ENCODE results near the gene RGL2. TPM values are rescaled to one million over a fixed set of nuclear protein-coding genes. Genes with fewer than 3 reads are reported as not detected.
A peak's percentile ranks its signal among the peaks of the same experiment; 100 is the strongest.

The RGL2 gene
- total and polyA plus RNA-seq, 2 of the 13 experiments (the other 11 are each of a cell fraction or from before 2014, with no cell fraction given): 22.9 to 47.4 TPM

GRCh38 chr6:33277663-33278391 lies 20.9 kb downstream of the RGL2 start (continued):
- no peak for TF ChIP-seq ZNF839 (CRISPR knock-in tag; IDR thresholded peaks at IDR 0.05; ENCODE audit: borderline replicate concordance)
- TF ChIP-seq ZNF703 (CRISPR knock-in tag; IDR thresholded peaks at IDR 0.05; ENCODE audit: borderline replicate concordance): no peak
- TF ChIP-seq, protein P1, sequence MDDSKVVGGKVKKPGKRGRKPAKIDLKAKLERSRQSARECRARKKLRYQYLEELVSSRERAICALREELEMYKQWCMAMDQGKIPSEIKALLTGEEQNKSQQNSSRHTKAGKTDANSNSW (CRISPR knock-in tag; IDR thresholded peaks at IDR 0.05; ENCODE audit: borderline replicate concordance): no peak
- TF ChIP-seq KDM2A (CRISPR knock-in tag; IDR thresholded peaks at IDR 0.05; ENCODE audit: borderline replicate concordance, low read depth): peak; percentile 28; the same call in 1 of the 2 replicates
- TF ChIP-seq ZNF451 (CRISPR knock-in tag; IDR thresholded peaks at IDR 0.05): 0 out of 2 replicates have a peak, but pooled peaks have one; percentile 28
- TF ChIP-seq ZNF460 (CRISPR knock-in tag; IDR thresholded peaks at IDR 0.05; ENCODE audit: borderline replicate concordance): no peak
- TF ChIP-seq JUND (CRISPR knock-in tag; IDR thresholded peaks at IDR 0.05): no peak
- no peak for TF ChIP-seq ZNF326 (CRISPR knock-in tag; IDR thresholded peaks at IDR 0.05; ENCODE audit: borderline replicate concordance)
- TF ChIP-seq GABPB1 (CRISPR knock-in tag; IDR thresholded peaks at IDR 0.05): peak; percentile 43; the same call in 1 of the 2 replicates
- TF ChIP-seq, protein P2, sequence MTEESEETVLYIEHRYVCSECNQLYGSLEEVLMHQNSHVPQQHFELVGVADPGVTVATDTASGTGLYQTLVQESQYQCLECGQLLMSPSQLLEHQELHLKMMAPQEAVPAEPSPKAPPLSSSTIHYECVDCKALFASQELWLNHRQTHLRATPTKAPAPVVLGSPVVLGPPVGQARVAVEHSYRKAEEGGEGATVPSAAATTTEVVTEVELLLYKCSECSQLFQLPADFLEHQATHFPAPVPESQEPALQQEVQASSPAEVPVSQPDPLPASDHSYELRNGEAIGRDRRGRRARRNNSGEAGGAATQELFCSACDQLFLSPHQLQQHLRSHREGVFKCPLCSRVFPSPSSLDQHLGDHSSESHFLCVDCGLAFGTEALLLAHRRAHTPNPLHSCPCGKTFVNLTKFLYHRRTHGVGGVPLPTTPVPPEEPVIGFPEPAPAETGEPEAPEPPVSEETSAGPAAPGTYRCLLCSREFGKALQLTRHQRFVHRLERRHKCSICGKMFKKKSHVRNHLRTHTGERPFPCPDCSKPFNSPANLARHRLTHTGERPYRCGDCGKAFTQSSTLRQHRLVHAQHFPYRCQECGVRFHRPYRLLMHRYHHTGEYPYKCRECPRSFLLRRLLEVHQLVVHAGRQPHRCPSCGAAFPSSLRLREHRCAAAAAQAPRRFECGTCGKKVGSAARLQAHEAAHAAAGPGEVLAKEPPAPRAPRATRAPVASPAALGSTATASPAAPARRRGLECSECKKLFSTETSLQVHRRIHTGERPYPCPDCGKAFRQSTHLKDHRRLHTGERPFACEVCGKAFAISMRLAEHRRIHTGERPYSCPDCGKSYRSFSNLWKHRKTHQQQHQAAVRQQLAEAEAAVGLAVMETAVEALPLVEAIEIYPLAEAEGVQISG (CRISPR knock-in tag; IDR thresholded peaks at IDR 0.05): peak; percentile 25; the same call in 1 of the 2 replicates
- no peak for TF ChIP-seq ZNF780A (CRISPR knock-in tag; IDR thresholded peaks at IDR 0.05)
- peak; percentile 10; the same call in 1 of the 2 replicates for TF ChIP-seq HIVEP1 (CRISPR knock-in tag; IDR thresholded peaks at IDR 0.05)
- TF ChIP-seq MIER2 (CRISPR knock-in tag; IDR thresholded peaks at IDR 0.05): no peak
- no peak for TF ChIP-seq YEATS4 (CRISPR knock-in tag; IDR thresholded peaks at IDR 0.05; ENCODE audit: borderline replicate concordance)
- no peak for TF ChIP-seq ZNF329 (CRISPR knock-in tag; IDR thresholded peaks at IDR 0.05; ENCODE audit: low read depth)
- TF ChIP-seq, protein P3, sequence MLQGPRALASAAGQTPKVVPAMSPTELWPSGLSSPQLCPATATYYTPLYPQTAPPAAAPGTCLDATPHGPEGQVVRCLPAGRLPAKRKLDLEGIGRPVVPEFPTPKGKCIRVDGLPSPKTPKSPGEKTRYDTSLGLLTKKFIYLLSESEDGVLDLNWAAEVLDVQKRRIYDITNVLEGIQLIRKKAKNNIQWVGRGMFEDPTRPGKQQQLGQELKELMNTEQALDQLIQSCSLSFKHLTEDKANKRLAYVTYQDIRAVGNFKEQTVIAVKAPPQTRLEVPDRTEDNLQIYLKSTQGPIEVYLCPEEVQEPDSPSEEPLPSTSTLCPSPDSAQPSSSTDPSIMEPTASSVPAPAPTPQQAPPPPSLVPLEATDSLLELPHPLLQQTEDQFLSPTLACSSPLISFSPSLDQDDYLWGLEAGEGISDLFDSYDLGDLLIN (CRISPR knock-in tag; IDR thresholded peaks at IDR 0.05; ENCODE audit: borderline replicate concordance): no peak
- TF ChIP-seq BRD4 (CRISPR knock-in tag; IDR thresholded peaks at IDR 0.05): 0 out of 2 replicates have a peak, but pooled peaks have one; percentile 20
- no peak for TF ChIP-seq JUNB (CRISPR knock-in tag; IDR thresholded peaks at IDR 0.05; ENCODE audit: borderline replicate concordance)
- TF ChIP-seq CTCF (CRISPR knock-in tag; IDR thresholded peaks at IDR 0.05): peak; percentile 61
- TF ChIP-seq MXD4 (CRISPR knock-in tag; IDR thresholded peaks at IDR 0.05): no peak
- TF ChIP-seq RCOR2 (CRISPR knock-in tag; IDR thresholded peaks at IDR 0.05): no peak
- TF ChIP-seq ZNF605 (CRISPR knock-in tag; IDR thresholded peaks at IDR 0.05): no peak
- TF ChIP-seq, protein P4, sequence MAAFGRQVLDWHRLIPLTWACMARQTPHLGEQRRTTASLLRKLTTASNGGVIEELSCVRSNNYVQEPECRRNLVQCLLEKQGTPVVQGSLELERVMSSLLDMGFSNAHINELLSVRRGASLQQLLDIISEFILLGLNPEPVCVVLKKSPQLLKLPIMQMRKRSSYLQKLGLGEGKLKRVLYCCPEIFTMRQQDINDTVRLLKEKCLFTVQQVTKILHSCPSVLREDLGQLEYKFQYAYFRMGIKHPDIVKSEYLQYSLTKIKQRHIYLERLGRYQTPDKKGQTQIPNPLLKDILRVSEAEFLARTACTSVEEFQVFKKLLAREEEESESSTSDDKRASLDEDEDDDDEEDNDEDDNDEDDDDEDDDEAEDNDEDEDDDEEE (CRISPR knock-in tag; IDR thresholded peaks at IDR 0.05): no peak

Measured in HepG2 (cell line).